HG03442 (cell line): Measurements from ENCODE around the gene LEF1.
"Not testable (repeated sequence)": the region's sequence is repeated elsewhere in the genome, so short reads cannot be mapped to it uniquely, and the experiment has no call there.

Experiments used
- ATAC-seq: cut with Tn5 transposase; IDR thresholded peaks from one replicate; pipeline ENCODE4 v1.9.1; 2021; ENCODE audit warnings: mild to moderate bottlenecking, moderate library complexity; ENCODE audit not compliant: unreplicated experiment

Gene LEF1

GRCh38 chr4:108037884-108038283 lies 130.8 kb downstream of the LEF1 start:
- no peak for ATAC-seq

- peak; percentile 77 for ATAC-seq
Observed at GRCh38 chr4:108036213-108036612, 132.5 kb downstream of the LEF1 start.

GRCh38 chr4:108035691-108036090 lies 133.0 kb downstream of the LEF1 start:
- ATAC-seq: no peak

GRCh38 chr4:108034565-108034964 lies 134.2 kb downstream of the LEF1 start:
- ATAC-seq: no peak

- ATAC-seq: no peak
Observed at GRCh38 chr4:108033348-108033747, 135.4 kb downstream of the LEF1 start.

- no peak for ATAC-seq
Observed at GRCh38 chr4:108031427-108032083, 137.2 kb downstream of the LEF1 start.

GRCh38 chr4:108030332-108030731 lies 138.4 kb downstream of the LEF1 start:
- peak; percentile 95 for ATAC-seq

- no peak for ATAC-seq
Observed at GRCh38 chr4:108029731-108030130, 139.0 kb downstream of the LEF1 start.

- no peak for ATAC-seq
Observed at GRCh38 chr4:108029016-108029720, 139.6 kb downstream of the LEF1 start.

GRCh38 chr4:108024878-108025165 lies 143.9 kb downstream of the LEF1 start:
- ATAC-seq: no peak

- no peak for ATAC-seq
Observed at GRCh38 chr4:108024085-108024877, 144.5 kb downstream of the LEF1 start.

GRCh38 chr4:108018884-108019187 lies 149.9 kb downstream of the LEF1 start:
- no peak for ATAC-seq

GRCh38 chr4:108018040-108018883 lies 150.5 kb downstream of the LEF1 start:
- peak; percentile 87 for ATAC-seq

- no peak for ATAC-seq
Observed at GRCh38 chr4:108013955-108014354, 154.8 kb downstream of the LEF1 start.

GRCh38 chr4:108013327-108013726 lies 155.4 kb downstream of the LEF1 start:
- ATAC-seq: no peak

- not testable (repeated sequence) for ATAC-seq
Observed at GRCh38 chr4:108012382-108012781, 156.3 kb downstream of the LEF1 start.

- no peak for ATAC-seq
Observed at GRCh38 chr4:108010167-108010566, 158.6 kb downstream of the LEF1 start.

- no peak for ATAC-seq
Observed at GRCh38 chr4:108008721-108009120, 160.0 kb downstream of the LEF1 start.

- no peak for ATAC-seq
Observed at GRCh38 chr4:108007984-108008383, 160.7 kb downstream of the LEF1 start.

GRCh38 chr4:108006361-108006760 lies 162.4 kb downstream of the LEF1 start:
- ATAC-seq: no peak

GRCh38 chr4:108005807-108006206 lies 162.9 kb downstream of the LEF1 start:
- ATAC-seq: no peak
